ENCODE data around the gene IRGQ. TPM values are rescaled to one million over a fixed set of nuclear protein-coding genes. Genes with fewer than 3 reads are reported as not detected.

IRGQ gene
- total RNA-seq, 1 experiment from 2014 or later = 38.1 TPM

GRCh38 chr19:43611788-43612187 is 15.9 kb upstream of the IRGQ start, which contains the start of gene SRRM5:
Gene SRRM5, plus strand, starts transcription at chr19:43612088. Its CDS starts 34 bp downstream, at chr19:43612122.
- POLR2A ChIA-PET = no interaction called here
- Mint-ChIP-seq H3K36me3 (peaks cover 27% of the 10 kb centered on the region), H3K4me1 (peaks cover 6% of the 10 kb centered on the region; the same call in 1 of the 2 replicates), H3K27ac (0 out of 2 replicates have a peak within 1 kb of the TSS, but pooled peaks have one; percentile 28), H3K9me3 (peaks cover 24% of the 10 kb centered on the region), H3K27me3 (ENCODE audit: low read depth) (no peaks in the 10 kb centered on the region; the same call in 1 of the 2 replicates), H3K4me3 (no peak within 1 kb of the TSS)
- no peak for TF ChIP-seq GRHL2 (CRISPR knock-in tag; IDR thresholded peaks at IDR 0.05; ENCODE audit: insufficient replicate concordance, severe bottlenecking)
- no peak for TF ChIP-seq MYBL2 (CRISPR knock-in tag; IDR thresholded peaks at IDR 0.05)
- TF ChIP-seq, protein P1, sequence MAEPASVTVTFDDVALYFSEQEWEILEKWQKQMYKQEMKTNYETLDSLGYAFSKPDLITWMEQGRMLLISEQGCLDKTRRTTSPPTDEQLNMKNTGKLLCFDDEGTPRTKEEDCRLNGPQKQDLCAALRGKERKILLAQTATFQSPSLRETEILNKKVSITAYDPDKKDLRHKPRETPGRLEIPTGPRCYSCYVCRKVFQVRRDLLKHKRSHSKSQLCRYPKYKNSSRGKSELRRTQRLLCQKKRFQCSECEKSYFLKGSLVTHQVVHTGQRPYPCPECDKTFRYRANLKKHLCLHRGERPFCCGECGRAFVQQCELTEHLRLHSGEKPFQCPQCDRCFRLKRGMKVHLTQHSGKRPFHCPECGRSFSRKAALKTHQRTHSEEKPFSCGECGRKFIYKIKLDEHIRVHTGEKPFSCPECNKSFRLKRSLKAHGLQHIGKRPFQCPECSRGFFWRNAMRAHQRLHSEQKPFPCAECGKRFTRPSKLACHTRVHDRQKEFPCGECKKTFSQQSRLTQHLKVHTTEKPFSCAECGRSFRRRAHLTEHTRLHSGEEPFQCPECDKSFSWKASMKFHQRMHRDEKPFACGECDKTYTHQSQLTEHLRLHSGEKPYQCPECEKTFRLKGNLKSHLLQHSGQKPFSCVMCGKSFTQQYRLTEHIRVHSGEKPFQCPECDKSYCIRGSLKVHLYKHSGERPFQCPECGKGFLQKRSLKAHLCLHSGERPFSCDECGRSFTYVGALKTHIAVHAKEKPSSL (CRISPR knock-in tag; conservative IDR thresholded peaks at IDR 0.05) = no peak
- TF ChIP-seq ESRRA (CRISPR knock-in tag; IDR thresholded peaks at IDR 0.05; ENCODE audit: borderline replicate concordance) = no peak
- TF ChIP-seq HMGXB4 (CRISPR knock-in tag; IDR thresholded peaks at IDR 0.05) = no peak
- TF ChIP-seq, protein P2, sequence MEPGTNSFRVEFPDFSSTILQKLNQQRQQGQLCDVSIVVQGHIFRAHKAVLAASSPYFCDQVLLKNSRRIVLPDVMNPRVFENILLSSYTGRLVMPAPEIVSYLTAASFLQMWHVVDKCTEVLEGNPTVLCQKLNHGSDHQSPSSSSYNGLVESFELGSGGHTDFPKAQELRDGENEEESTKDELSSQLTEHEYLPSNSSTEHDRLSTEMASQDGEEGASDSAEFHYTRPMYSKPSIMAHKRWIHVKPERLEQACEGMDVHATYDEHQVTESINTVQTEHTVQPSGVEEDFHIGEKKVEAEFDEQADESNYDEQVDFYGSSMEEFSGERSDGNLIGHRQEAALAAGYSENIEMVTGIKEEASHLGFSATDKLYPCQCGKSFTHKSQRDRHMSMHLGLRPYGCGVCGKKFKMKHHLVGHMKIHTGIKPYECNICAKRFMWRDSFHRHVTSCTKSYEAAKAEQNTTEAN (CRISPR knock-in tag; IDR thresholded peaks at IDR 0.05) = no peak
- TF ChIP-seq OVOL2 (CRISPR knock-in tag; IDR thresholded peaks at IDR 0.05; ENCODE audit: borderline replicate concordance) = no peak
- no peak for TF ChIP-seq CREM (CRISPR knock-in tag; IDR thresholded peaks at IDR 0.05)
- TF ChIP-seq CBFB (CRISPR knock-in tag; IDR thresholded peaks at IDR 0.05; ENCODE audit: low read depth) = no peak
- TF ChIP-seq PREB (CRISPR knock-in tag; IDR thresholded peaks at IDR 0.05; ENCODE audit: borderline replicate concordance) = no peak
- TF ChIP-seq AR (CRISPR knock-in tag; IDR thresholded peaks at IDR 0.05) = no peak
- TF ChIP-seq NFYB (CRISPR knock-in tag; conservative IDR thresholded peaks at IDR 0.05; ENCODE audit: low read depth) = no peak
- no peak for TF ChIP-seq SP1 (CRISPR knock-in tag; conservative IDR thresholded peaks at IDR 0.05)
- CTCF ChIA-PET = no interaction called here
- no peak for ATAC-seq
- DNase-seq (ENCODE audit: low spot score) = no peak

DNA sequence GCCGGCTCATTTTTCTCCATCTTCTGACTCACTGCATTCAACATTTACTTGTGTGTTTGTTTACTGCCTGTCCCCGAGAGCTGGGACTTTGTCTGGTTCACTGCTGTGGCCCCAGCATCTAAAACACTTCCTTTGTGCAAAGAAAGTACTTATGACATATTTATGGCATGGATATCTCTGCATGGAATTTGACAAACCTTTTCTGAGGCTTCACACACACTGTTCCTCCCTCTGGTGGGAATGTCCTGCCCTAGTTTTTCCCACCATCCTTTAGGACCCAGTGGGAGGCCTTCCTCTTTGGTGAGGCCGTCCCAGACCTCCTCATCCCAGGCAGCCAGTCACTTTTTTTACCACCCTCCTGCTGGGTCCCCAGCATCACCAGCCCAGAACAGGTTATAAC is 14.6 kb upstream of the IRGQ start:
- CTCF ChIA-PET = no interaction called here
- Mint-ChIP-seq H3K9me3 (peaks cover 24% of the 10 kb centered on the region), H3K27me3 (ENCODE audit: low read depth) (no peaks in the 10 kb centered on the region; the same call in 1 of the 2 replicates), H3K4me3 (no peak overlapping the region), H3K4me1 (peaks cover 6% of the 10 kb centered on the region; the same call in 1 of the 2 replicates), H3K36me3 (peaks cover 27% of the 10 kb centered on the region), H3K27ac (0 out of 2 replicates have a peak overlapping the region, but pooled peaks have one; percentile 28)
- DNase-seq (ENCODE audit: low spot score) (no peak), ATAC-seq (no peak)
- TF ChIP-seq ZNF263 (CRISPR knock-in tag; IDR thresholded peaks at IDR 0.05; ENCODE audit: low read depth) (no peak), OVOL2 (CRISPR knock-in tag; IDR thresholded peaks at IDR 0.05; ENCODE audit: borderline replicate concordance) (no peak), E2F5 (CRISPR knock-in tag; IDR thresholded peaks at IDR 0.05) (no peak), FOXJ3 (CRISPR knock-in tag; IDR thresholded peaks at IDR 0.05; ENCODE audit: borderline replicate concordance) (no peak), JAZF1 (CRISPR knock-in tag; IDR thresholded peaks at IDR 0.05) (no peak), CBFB (CRISPR knock-in tag; IDR thresholded peaks at IDR 0.05; ENCODE audit: low read depth) (no peak), EMX1 (CRISPR knock-in tag; IDR thresholded peaks at IDR 0.05) (no peak), FOXP1 (CRISPR knock-in tag; IDR thresholded peaks at IDR 0.05; ENCODE audit: borderline replicate concordance) (no peak)
- TF ChIP-seq, protein P3, sequence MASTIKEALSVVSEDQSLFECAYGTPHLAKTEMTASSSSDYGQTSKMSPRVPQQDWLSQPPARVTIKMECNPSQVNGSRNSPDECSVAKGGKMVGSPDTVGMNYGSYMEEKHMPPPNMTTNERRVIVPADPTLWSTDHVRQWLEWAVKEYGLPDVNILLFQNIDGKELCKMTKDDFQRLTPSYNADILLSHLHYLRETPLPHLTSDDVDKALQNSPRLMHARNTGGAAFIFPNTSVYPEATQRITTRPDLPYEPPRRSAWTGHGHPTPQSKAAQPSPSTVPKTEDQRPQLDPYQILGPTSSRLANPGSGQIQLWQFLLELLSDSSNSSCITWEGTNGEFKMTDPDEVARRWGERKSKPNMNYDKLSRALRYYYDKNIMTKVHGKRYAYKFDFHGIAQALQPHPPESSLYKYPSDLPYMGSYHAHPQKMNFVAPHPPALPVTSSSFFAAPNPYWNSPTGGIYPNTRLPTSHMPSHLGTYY (CRISPR knock-in tag; IDR thresholded peaks at IDR 0.05) = no peak
- POLR2A ChIA-PET = no interaction called here

All from WTC11 (cell line).